NCI-H1105 (cell line): Measurements from ENCODE around the gene USP11.

ENCODE experiments used
- DNase-seq: peaks from one replicate; lab custom pipeline; 2025; lab: John Stamatoyannopoulos, UW

Gene USP11

DNA sequence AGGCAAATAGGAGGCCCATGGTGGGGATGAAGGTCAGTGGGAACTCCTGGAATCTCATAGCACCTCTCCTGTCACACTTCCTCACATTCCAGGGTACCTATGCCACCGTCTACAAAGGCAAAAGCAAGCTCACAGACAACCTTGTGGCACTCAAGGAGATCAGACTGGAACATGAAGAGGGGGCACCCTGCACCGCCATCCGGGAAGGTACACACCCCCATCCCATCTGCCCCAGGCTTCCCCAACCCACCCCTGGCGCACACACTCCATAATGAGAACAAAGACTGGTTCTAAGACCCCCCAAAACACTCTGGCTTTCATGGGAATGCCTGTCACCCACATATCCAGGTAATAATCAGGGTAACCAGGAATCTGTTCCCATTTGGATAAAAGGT is 7.9 kb upstream of the USP11 start:
- no peak for DNase-seq

- no peak for DNase-seq
Observed at GRCh38 chrX:47226071-47226470, 6.7 kb upstream of the USP11 start.

DNA sequence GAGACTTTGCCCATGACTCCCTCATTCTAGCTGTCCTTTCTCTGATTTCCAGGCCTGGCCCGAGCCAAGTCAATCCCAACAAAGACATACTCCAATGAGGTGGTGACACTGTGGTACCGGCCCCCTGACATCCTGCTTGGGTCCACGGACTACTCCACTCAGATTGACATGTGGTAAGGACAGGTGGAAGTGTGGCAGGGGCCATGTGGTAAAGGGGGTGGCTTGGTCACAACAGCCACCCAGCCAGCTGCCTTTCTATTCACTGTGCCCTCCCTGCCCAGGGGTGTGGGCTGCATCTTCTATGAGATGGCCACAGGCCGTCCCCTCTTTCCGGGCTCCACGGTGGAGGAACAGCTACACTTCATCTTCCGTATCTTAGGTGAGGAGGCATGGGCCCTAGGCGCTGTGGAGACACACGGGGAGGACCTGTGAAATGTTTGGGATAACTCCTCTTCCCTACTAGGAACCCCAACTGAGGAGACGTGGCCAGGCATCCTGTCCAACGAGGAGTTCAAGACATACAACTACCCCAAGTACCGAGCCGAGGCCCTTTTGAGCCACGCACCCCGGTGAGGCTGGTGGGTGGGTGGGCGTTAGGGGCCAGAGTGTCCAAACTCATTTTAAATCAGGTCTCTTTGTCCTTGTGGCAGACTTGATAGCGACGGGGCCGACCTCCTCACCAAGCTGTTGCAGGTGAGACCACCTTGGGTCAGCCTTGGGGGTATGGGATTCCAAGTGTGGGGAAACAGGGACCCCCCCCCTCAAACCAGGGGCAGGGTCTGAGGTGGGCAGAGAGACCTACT is 6.1 kb upstream of the USP11 start:
- no peak for DNase-seq

- DNase-seq, result no peak
Observed at GRCh38 chrX:47227334-47227583, 5.5 kb upstream of the USP11 start.

DNA sequence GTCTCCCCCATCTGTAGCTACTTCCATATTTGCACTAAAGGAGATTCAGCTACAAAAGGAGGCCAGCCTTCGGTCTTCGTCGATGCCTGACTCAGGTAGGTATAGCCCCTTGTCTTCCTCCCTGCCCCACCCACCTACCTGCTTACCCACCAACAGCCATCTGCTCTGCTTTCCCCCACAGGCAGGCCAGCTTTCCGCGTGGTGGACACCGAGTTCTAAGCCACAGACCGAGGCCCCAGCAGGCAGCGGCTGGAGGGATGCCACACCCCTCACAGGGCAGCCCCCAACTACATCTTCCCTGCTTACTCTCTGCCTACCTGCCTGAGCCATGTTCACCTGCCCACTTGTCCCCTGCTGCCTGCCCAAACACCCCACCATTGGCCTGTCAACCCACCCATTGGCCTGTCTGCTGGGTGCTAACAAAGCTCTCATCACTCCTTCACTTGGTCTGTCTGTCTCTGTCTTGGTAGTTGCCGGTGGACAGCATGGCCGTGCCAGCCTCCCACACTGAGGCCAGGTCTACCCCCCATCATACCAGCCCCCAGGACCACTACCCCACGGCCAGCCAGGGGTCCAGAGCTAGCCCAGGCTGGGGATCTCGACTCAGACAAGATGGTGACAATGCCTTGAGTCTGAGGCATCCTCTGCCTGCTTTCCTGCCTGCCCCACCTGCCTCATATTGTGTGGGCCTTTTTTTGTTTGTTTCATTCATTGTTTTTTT is 4.1 kb upstream of the USP11 start:
- no peak for DNase-seq

- DNase-seq, result no peak
Observed at GRCh38 chrX:47229427-47229826, 3.4 kb upstream of the USP11 start.

GRCh38 chrX:47230136-47230868 is 2.5 kb upstream of the USP11 start:
- no peak for DNase-seq

DNA sequence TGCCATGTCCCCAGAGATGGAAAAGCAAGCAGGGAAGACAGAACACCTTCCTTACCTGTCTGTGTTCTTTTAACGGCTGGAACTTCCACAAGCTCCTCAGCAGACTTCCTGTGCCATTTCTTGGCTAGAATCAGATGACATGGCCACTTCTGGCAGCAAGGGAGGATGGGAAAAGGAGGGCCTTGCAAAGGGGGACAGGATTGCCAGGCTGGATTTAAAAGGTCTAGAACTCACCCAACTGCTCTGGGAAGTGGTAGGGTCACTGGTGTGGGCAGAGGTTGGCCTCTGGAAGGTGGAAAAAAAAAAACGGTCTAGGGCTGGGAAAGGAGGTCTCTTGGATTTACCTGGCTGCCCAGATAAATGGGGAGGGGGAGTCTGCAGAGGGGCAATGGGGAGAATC is 1.6 kb upstream of the USP11 start:
- DNase-seq, result no peak

- DNase-seq, result no peak
Observed at GRCh38 chrX:47232197-47232802, 509 bp upstream of the USP11 start.

- DNase-seq, result peak; percentile 88
Observed at GRCh38 chrX:47233333-47234113, 714 bp downstream of the USP11 start.

DNA sequence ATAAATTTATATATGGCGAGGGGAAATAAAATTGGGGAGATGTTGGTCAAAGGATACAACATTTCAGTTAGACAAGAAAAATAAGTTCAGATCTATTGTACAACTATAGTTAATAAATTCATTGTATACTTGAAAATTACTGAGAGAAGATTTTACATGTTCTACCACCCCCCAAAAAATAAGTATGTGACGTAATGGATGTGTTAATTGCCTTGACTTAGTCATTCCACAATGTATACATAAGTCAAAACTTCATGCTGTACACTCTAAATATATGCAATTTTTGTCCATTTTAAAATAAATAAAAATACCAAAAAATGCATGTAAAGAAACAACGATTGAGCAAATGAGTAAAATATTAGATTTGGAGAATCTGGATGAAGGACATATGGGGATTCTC is 1.8 kb downstream of the USP11 start:
- no peak for DNase-seq

GRCh38 chrX:47235691-47236103 is 2.9 kb downstream of the USP11 start:
- DNase-seq, result no peak

- no peak for DNase-seq
Observed at GRCh38 chrX:47239199-47239598, 6.4 kb downstream of the USP11 start.

DNA sequence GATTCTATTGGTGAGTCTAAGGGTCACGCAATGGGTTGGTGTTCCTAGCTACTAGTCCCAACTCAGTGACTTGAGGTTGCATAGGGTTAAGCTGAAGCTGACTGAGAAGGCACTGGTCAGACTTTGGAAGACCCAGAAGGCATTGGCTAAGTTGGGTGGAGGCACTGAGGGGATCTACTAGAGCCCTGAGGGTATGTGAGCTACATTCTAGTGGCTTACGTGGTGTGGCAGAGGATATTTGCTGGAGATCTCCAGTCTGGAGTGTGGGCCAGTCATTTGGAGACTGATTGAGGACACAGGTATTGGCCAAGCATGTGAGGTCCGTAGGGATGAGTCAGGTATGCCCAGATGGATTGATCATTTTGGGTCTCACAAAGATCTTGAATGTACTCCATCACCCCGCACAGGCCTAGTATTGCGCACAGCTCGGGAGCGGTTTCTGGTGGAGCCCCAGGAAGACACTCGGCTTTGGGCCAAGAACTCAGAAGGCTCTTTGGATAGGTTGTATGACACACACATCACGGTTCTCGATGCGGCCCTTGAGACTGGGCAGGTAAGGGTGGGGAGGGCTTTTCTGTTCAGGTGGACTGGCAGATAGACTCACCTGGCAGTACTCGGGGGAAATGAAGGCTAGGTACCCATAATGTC is 7.2 kb downstream of the USP11 start:
- DNase-seq, result no peak

- DNase-seq, result no peak
Observed at GRCh38 chrX:47240619-47241018, 7.8 kb downstream of the USP11 start.

- DNase-seq, result no peak
Observed at GRCh38 chrX:47241201-47242011, 8.6 kb downstream of the USP11 start.

GRCh38 chrX:47242321-47242720 is 9.5 kb downstream of the USP11 start:
- DNase-seq, result no peak

DNA sequence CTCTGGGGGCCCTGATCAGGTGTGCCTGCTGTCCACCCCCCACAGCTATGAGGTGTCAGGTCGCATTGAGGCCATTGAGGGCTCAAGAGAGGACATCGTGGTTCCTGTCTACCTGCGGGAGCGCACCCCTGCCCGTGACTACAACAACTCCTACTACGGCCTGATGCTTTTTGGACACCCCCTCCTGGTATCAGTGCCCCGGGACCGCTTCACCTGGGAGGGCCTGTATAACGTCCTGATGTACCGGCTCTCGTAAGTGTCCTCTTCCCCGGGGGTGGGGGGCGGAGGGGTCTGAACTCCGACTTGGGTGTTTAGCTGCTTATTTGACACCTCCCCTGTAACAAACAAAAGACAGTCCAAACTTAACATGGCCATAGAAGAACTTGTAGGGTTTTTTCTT is 10.5 kb downstream of the USP11 start:
- DNase-seq, result no peak

GRCh38 chrX:47244676-47245075 is 11.9 kb downstream of the USP11 start:
- DNase-seq, result no peak

GRCh38 chrX:47245156-47245555 is 12.3 kb downstream of the USP11 start:
- DNase-seq, result no peak
